Measurements from ENCODE around the gene ELMO3.

ELMO3 gene

DNA sequence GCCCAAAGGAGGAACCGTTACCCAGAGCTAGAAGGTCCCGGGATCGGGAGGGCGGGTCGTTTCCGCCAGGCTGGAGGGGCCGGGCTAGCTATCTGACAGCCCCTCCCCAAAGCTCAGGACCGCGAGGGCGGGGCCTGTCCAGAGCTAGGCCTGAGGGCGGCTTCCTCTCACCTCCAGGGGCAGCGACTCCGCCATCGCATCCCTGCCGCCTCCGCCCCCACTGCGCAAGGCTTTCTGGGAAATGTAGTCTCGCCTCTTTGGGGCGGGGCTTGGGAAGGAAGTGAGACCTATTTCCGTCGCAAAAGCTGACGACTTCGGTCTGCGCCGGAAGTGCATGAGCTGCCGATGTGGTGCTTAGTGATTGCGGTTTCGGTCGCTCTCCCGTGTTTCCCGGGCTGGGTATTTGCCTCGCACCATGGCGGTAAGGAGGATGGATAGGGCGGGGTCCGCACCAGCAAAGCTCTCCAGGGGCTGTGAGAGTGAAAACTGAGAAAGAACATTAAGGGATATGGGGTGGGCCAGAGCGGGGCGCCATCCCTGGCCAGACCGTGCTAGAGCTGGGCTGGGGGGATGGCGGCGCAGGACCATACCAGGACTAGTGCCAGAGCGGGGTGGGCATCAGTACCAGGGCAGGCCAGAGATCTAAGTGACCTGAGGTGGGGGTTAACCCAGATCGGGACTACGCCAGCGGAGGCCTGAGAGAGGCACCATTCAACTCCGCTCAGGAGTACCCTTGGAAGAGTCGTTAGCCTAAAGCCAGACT, 28.1 kb downstream of the ELMO3 start, which contains the start of gene TMEM208:
TSS of gene TMEM208 (plus strand) at position 327 of the 763 bp plus-strand sequence. CDS start at position 416, 89 bp downstream.
- peak; percentile 100 for DNase-seq

GRCh38 chr16:67227567-67227921, 28.6 kb downstream of the ELMO3 start:
- no peak for DNase-seq

- DNase-seq, result no peak
These were observed 29.3 kb downstream of the ELMO3 start for GRCh38 chr16:67228034-67228785.

- no peak for DNase-seq
These were observed 30.0 kb downstream of the ELMO3 start for GRCh38 chr16:67228905-67229304.

DNA sequence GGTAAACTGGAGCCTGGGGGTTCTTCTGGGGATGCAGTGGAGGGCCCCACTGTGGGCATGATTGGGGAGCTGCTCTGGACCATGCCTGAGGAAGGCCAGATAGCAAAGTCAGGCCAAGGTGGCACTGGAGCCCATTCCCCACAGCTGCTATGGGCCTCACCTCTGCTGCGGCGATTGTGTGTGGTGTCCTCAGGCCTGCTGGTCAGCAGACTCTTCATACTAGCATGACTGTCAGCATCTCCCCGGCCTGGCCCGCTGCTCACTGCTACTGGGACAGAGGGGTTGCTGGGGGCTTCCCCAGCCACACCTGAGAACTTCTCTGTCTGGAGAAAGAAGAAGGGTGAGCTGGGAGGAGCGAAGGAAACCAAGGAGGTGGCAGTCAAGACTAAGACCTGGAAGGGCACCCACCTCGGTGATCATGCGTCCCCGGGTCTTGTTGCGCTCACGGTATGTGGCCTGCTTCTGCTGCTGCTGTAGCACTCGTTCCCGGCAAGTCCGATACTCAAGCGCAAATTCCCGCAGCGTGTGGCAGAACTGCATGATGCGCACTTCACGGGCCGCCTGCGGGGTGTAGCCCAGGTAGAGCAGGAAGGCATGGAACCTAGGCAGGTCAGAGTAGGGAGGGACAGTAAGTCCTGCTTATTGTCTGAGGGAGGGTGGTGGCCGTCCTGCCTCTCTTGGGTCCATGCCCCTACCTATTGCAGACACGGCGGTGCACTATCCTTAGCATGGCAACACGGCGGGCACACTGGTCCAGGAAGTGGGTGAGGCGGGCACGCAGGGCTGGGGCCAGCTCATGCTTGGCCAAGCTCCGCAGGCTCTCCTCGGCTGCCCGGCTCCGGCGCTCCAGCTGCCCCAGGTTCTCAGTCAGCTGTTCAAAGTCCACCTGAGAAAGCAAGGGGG, 31.2 kb downstream of the ELMO3 start:
- no peak for DNase-seq

GRCh38 chr16:67230809-67231660, 32.1 kb downstream of the ELMO3 start:
- DNase-seq, result no peak

DNA sequence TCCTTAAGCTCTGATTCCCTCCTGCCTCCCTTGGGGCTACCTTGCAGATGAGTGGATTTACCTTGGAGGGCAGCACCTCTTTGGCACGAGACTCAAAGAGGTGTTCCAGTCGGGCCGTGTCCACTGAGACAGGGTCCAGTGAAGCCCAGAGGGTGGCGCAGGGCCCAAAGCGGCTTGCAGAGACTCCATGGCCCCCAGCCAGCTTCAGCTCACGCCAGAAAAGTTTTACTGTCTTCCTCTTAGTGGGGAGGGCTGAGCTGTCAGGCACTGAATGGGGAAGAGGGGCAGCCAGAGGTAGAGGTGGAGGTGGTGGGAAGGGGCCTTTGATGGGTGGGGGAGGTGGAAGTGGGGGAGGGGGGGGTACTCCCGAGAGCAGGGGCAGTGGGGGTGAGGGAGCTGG, 34.7 kb downstream of the ELMO3 start:
- no peak for DNase-seq

- no peak for DNase-seq
These were observed 35.3 kb downstream of the ELMO3 start for GRCh38 chr16:67234180-67234597.

- DNase-seq, result no peak
These were observed 37.1 kb downstream of the ELMO3 start for GRCh38 chr16:67235816-67236562.

- DNase-seq, result peak; percentile 56
These were observed 37.8 kb downstream of the ELMO3 start for GRCh38 chr16:67236563-67237395.

DNA sequence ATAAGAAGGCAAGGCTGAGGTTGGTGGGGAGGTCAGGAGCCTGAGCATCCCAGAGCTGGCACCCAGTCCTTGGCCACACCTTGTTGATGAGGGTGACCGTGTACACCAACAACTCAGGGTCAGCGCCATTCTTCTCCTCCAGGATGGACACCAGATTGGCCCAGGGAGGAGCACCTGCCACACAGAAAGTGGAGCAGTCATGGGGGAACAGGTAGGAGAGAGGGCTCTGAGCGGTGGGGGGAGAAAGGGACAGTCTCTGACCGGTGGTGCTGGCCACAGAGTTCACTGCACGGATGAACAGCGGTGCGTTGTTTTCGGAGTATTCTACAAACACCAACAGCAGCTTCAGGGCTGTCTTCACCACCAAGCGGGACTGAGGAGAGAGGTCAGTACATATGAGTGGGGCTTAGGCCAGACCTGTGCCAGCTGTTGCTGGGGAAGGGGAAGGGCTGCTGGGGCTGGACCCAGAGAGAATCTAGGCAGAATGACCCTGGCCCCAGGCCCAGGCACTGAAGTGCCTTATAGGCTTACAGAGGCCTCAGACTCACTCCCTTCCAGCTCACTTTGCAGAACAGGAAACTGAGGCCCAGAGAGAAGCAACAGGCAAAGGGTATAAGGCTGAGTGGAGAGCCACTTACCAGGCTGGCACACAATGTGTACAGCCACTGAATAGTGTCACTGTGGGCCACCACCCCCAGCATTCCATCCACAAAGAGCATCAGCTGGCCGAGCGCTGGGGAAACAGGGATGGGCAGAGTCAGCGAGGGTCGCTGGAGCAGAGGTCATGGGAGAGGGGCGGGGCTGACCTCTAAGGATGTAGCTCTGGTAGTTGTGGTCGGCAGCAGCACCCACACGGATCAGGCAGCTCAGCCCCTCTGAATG, 38.7 kb downstream of the ELMO3 start:
- no peak for DNase-seq

- no peak for DNase-seq
These were observed 39.3 kb downstream of the ELMO3 start for GRCh38 chr16:67238278-67238575.

- no peak for DNase-seq
These were observed 40.0 kb downstream of the ELMO3 start for GRCh38 chr16:67238806-67239470.

DNA sequence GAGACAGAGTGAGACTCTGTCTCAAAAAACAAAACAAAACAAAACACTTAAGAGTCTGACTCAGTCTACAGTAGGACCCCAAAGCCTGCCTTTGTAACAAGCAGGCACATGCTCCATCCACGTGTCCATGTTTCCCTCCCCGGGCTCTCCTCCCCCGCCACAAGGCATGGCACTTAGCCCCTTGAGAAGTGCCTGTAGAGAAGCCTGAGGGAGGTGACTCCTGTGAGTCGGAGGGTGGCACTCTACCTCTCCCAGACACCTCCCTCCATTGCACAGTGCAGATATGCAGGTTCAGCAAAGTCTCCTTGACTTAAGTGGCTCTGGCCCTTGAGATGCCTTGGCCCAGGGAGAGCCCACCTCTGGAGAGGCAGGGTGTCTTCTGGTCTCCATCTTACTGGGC, 41.6 kb downstream of the ELMO3 start:
- DNase-seq, result no peak

DNA sequence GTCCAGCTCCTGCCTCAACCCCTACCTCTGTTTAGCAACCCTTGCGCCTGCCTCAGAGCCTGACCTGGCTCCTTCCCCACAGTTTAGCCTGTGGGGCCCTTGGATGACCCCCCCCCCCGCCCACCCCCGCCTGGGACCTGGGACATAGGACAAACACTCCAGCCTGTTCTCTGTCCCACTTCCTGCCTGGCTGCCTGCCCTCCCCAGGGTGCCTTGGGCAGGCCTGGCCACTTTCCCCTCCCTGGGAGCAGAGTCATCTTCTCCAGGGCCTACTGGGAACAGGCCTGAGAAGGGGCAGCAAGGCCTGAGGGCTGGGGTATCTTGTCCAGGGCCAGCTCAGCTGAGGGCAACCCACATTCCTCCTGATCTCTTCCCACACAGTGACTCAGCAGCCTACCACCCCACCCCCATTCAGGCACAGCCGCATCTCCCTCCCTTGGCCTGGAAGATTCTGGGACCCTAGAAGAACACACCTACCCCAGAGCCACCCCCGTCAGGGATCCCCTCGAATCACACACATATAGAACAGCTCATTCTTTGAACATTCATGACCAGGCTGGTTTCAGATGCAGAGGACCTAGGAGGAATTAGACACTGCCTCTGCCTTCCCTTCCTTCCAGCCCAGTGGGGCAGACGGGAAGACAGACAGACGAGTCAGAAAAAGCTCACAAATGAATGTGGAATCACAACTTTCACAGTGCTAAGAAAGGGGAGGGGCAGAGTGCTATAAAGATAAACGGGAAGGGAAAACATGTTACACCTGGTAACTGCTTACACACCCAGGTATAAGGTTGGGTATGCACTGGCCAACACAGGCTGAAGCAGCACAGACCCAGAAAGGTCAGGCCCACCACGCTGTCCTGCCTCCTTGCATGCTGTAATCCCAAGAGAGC, 42.3 kb downstream of the ELMO3 start:
- DNase-seq, result no peak

- DNase-seq, result no peak
These were observed 43.3 kb downstream of the ELMO3 start for GRCh38 chr16:67242138-67242730.

GRCh38 chr16:67243481-67243880, 44.5 kb downstream of the ELMO3 start:
- DNase-seq, result no peak

All from RPMI8226 (cell line).